Measurements from ENCODE around the gene AMOT. TPM values are rescaled to one million over a fixed set of nuclear protein-coding genes. Genes with fewer than 3 reads are reported as not detected.

The AMOT gene, protein sequence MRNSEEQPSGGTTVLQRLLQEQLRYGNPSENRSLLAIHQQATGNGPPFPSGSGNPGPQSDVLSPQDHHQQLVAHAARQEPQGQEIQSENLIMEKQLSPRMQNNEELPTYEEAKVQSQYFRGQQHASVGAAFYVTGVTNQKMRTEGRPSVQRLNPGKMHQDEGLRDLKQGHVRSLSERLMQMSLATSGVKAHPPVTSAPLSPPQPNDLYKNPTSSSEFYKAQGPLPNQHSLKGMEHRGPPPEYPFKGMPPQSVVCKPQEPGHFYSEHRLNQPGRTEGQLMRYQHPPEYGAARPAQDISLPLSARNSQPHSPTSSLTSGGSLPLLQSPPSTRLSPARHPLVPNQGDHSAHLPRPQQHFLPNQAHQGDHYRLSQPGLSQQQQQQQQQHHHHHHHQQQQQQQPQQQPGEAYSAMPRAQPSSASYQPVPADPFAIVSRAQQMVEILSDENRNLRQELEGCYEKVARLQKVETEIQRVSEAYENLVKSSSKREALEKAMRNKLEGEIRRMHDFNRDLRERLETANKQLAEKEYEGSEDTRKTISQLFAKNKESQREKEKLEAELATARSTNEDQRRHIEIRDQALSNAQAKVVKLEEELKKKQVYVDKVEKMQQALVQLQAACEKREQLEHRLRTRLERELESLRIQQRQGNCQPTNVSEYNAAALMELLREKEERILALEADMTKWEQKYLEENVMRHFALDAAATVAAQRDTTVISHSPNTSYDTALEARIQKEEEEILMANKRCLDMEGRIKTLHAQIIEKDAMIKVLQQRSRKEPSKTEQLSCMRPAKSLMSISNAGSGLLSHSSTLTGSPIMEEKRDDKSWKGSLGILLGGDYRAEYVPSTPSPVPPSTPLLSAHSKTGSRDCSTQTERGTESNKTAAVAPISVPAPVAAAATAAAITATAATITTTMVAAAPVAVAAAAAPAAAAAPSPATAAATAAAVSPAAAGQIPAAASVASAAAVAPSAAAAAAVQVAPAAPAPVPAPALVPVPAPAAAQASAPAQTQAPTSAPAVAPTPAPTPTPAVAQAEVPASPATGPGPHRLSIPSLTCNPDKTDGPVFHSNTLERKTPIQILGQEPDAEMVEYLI
- 1 to 10 TPM; 4.2 to 7.3 TPM for total RNA-seq

DNA sequence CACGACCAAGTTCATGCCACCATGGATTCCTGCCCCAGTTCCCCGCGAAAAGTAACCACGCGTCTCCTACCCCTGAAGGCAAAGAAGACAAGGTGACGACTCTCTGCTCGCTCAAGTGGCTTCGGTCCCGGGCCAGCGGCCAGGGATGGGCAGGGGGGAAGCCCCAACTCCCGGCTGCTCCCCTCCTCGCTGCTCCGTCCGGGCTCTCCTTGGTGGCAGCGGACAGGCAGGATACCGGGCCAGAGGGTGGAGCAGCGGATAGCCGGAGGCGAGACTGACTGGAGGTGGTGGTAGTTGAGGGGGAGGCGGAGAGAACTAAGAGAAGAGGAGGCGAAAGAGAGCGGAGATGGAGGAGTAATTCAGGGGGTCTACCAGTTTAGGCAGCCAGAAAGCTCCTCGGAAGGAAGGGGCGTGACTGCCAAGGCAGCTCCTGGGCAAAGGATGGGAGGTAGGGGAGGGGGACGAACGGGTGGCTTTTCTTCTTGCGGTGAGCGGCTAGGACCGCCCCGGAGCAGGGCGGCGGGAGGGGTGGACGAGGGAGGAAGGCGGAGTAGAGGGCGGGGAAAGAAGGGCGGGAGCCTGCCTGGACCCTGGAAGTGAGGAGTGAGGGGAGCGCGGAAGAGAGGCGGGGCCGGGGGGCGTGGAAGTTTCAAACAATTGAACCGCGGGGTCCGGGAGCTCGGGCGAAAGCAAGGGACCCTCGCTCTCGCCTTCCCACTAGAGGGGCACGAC is at the start of gene AMOT:
Gene AMOT, minus strand, starts transcription at position 450 of the 732 bp plus-strand sequence. CDS start 17,705 bp downstream, outside the sequence.
- intact Hi-C loops (cut with DNase I), result no loop called here
- DNase-seq (peak; percentile 65 to 79 (median 74)), ATAC-seq (peak; percentile 88)
- 1% methylated on average over 17 to 48 of the region's 49 CpGs for WGBS, 2 donors
- Histone ChIP-seq H3K4me1 (no peaks in the 10 kb centered on the region), H3K9me3 (no peaks in the 10 kb centered on the region), H3K27me3 (no peaks in the 10 kb centered on the region), H3K27ac (peak within 1 kb of the TSS; percentile 30 to 84 (median 54)), H3K4me3 (peak within 1 kb of the TSS in 1 of 2 donors; percentile 50), H3K36me3 (replicated peaks in 1 of 2; ENCODE audit: insufficient read depth in 1 of 2, low read depth in 2 of 2) (no peaks in the 10 kb centered on the region)
- TF ChIP-seq CTCF (IDR thresholded peaks at IDR 0.05) (no peak), POLR2A (IDR thresholded peaks at IDR 0.05) (peak in 2 of 3 donors; percentile 2 to 54)

DNA sequence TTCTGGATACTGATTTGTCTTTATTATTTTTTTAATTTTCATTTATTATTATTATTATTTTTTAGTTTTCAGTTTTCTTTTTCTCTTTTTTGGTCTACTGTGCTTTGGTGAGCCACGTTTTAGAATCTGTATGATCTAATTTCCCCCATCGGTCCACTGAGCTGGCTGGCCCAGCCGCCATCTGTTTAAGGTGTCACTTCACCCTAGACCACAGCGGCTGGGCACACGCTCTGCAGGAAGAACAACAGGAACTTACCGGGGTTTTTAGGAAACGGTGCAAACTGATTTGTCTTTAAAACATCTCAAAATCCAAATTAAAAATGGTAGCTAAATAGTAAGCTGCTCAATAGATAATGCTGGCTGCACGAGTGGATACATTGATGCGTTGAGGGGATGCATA is 48.8 kb upstream of the AMOT start:
- DNase-seq (no peak), ATAC-seq (no peak)
- intact Hi-C loops (cut with DNase I), result no loop called here
- no peaks in the 10 kb centered on the region for H3K36me3 ChIP-seq (replicated peaks in 1 of 2; ENCODE audit: insufficient read depth in 1 of 2, low read depth in 2 of 2)
- no peaks in the 10 kb centered on the region for H3K9me3 ChIP-seq
- 57 to 61% methylated on average over 9 of the region's 9 CpGs for WGBS, 2 donors
- H3K4me3 ChIP-seq, result no peak overlapping the region
- no peaks in the 10 kb centered on the region for H3K27me3 ChIP-seq
- TF ChIP-seq CTCF (IDR thresholded peaks at IDR 0.05), result no peak
- TF ChIP-seq POLR2A (IDR thresholded peaks at IDR 0.05), result no peak
- H3K27ac ChIP-seq, result no peak overlapping the region
- H3K4me1 ChIP-seq, result no peaks in the 10 kb centered on the region

DNA sequence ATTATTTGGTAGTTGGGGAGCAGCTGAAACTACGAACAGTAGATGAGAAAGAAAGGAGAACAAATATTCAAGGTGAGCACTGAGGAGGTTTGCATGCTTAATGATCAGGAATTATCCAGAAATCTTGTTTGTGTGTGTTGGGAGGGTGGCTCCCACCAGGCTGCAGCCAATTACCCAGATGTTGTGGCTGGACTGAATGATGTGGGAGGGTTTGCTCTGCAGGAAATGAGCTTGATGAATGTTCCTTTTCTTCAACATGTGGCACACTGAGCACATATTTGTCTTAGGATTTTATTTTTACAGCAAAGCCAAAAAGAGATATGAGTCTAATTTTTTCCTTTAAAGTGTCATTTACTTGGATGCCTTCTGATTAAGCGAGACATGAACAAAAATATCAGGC is 48.3 kb upstream of the AMOT start:
- ATAC-seq (no peak), DNase-seq (no peak)
- Histone ChIP-seq H3K4me3 (no peak overlapping the region), H3K9me3 (no peaks in the 10 kb centered on the region), H3K27me3 (no peaks in the 10 kb centered on the region), H3K36me3 (replicated peaks in 1 of 2; ENCODE audit: insufficient read depth in 1 of 2, low read depth in 2 of 2) (no peaks in the 10 kb centered on the region), H3K4me1 (no peaks in the 10 kb centered on the region), H3K27ac (no peak overlapping the region)
- intact Hi-C loops (cut with DNase I), result no loop called here
- WGBS, 2 donors, result 50 to 53% methylated on average over 2 of the region's 2 CpGs
- TF ChIP-seq CTCF (IDR thresholded peaks at IDR 0.05) (no peak), POLR2A (IDR thresholded peaks at IDR 0.05) (no peak)

- H3K27ac ChIP-seq, result no peak overlapping the region
- ATAC-seq, result no peak
- no peak overlapping the region for H3K4me3 ChIP-seq
- H3K9me3 ChIP-seq, result no peaks in the 10 kb centered on the region
- no peaks in the 10 kb centered on the region for H3K27me3 ChIP-seq
- H3K36me3 ChIP-seq (replicated peaks in 1 of 2; ENCODE audit: insufficient read depth in 1 of 2, low read depth in 2 of 2), result no peaks in the 10 kb centered on the region
- TF ChIP-seq POLR2A (IDR thresholded peaks at IDR 0.05), result no peak
- no peak for TF ChIP-seq CTCF (IDR thresholded peaks at IDR 0.05)
- WGBS, 2 donors, result 65 to 78% methylated on average over 3 of the region's 3 CpGs
- intact Hi-C loops (cut with DNase I), result no loop called here
- H3K4me1 ChIP-seq, result no peaks in the 10 kb centered on the region
- DNase-seq, result no peak
These were observed 37.1 kb upstream of the AMOT start for GRCh38 chrX:112877771-112878173.

Data from body of pancreas (tissue), 4 donors.